ENCODE results near the gene OTUD3. TPM values are rescaled to one million over a fixed set of nuclear protein-coding genes. Genes with fewer than 3 reads are reported as not detected.

Gene OTUD3
- total RNA-seq, 6 experiments from 2014 or later, result 0.98 to 3.4 (median 1.3) TPM

- peaks cover 0 to 8% (median 0%) of the 10 kb centered on the region in 4 donors for H3K4me1 ChIP-seq
- H3K36me3 ChIP-seq, result peaks cover 0 to 5% (median 0%) of the 10 kb centered on the region in 4 donors
- no peak for ATAC-seq
- no peak overlapping the region for H3K4me3 ChIP-seq
- DNase-seq, result no peak
- H3K9me3 ChIP-seq, result no peaks in the 10 kb centered on the region
- H3K27me3 ChIP-seq, result no peaks in the 10 kb centered on the region
- intact Hi-C loops (cut with DNase I), result no loop called here
- TF ChIP-seq, protein P1, sequence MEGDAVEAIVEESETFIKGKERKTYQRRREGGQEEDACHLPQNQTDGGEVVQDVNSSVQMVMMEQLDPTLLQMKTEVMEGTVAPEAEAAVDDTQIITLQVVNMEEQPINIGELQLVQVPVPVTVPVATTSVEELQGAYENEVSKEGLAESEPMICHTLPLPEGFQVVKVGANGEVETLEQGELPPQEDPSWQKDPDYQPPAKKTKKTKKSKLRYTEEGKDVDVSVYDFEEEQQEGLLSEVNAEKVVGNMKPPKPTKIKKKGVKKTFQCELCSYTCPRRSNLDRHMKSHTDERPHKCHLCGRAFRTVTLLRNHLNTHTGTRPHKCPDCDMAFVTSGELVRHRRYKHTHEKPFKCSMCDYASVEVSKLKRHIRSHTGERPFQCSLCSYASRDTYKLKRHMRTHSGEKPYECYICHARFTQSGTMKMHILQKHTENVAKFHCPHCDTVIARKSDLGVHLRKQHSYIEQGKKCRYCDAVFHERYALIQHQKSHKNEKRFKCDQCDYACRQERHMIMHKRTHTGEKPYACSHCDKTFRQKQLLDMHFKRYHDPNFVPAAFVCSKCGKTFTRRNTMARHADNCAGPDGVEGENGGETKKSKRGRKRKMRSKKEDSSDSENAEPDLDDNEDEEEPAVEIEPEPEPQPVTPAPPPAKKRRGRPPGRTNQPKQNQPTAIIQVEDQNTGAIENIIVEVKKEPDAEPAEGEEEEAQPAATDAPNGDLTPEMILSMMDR (IDR thresholded peaks at IDR 0.05), result no peak
- TF ChIP-seq POLR2A (IDR thresholded peaks at IDR 0.05), result no peak
- H3K27ac ChIP-seq, result no peak overlapping the region
- 77% methylated on average over 1 of the region's 1 CpG for WGBS (ENCODE audit: insufficient coverage, low coverage, low lambda C conversion rate, missing lambda C conversion rate)
These were observed 5.9 kb downstream of the OTUD3 start for GRCh38 chr1:19888112-19888511.

- Histone ChIP-seq H3K27me3 (no peaks in the 10 kb centered on the region), H3K27ac (no peak overlapping the region), H3K36me3 (peaks cover 0 to 5% (median 0%) of the 10 kb centered on the region in 4 donors), H3K9me3 (no peaks in the 10 kb centered on the region), H3K4me3 (no peak overlapping the region), H3K4me1 (peaks cover 0 to 4% (median 2%) of the 10 kb centered on the region in 4 donors)
- ATAC-seq (no peak), DNase-seq (no peak)
- TF ChIP-seq, protein P1 (IDR thresholded peaks at IDR 0.05), result no peak
- TF ChIP-seq POLR2A (IDR thresholded peaks at IDR 0.05), result no peak
- intact Hi-C loops (cut with DNase I), result no loop called here
These were observed 7.5 kb downstream of the OTUD3 start for GRCh38 chr1:19889656-19890055.

GRCh38 chr1:19892129-19892528 is 9.9 kb downstream of the OTUD3 start:
- WGBS (ENCODE audit: insufficient coverage, low coverage, low lambda C conversion rate, missing lambda C conversion rate), result 94% methylated on average over 3 of the region's 3 CpGs
- Histone ChIP-seq H3K4me3 (no peak overlapping the region), H3K9me3 (no peaks in the 10 kb centered on the region), H3K36me3 (peaks cover 0 to 18% (median 2%) of the 10 kb centered on the region in 4 donors), H3K27me3 (no peaks in the 10 kb centered on the region), H3K4me1 (peaks cover 0 to 4% (median 2%) of the 10 kb centered on the region in 4 donors), H3K27ac (no peak overlapping the region)
- ATAC-seq (no peak), DNase-seq (no peak)
- intact Hi-C loops (cut with DNase I), result no loop called here
- TF ChIP-seq, protein P1 (IDR thresholded peaks at IDR 0.05), result no peak
- no peak for TF ChIP-seq POLR2A (IDR thresholded peaks at IDR 0.05)

DNA sequence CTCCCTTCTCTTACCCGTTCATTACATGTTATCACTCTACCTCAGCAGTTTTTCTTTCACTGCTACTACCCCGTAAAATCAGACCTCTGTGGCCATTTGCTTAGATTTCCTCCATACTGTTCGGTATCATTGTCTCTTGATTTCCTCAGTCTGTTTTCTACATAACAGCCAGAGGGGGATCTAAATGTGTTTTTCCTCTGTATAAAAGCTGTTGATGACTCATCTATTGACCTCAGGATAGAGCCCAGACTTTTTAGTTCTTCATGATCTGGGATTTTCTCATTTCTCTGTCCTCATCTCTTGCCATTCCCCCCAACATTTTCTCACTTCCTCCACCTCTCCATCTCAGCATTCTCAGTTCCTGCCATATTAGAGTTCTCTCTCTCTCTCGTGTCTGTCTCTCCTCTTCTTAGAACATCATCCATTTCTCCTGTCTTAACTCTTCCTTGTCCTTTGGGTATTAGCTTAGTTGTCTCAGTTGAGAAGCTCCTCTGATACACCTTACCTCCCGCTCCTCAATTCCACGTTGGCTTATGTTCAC is 10.5 kb downstream of the OTUD3 start:
- WGBS (ENCODE audit: insufficient coverage, low coverage, low lambda C conversion rate, missing lambda C conversion rate), result 91% methylated on average over 6 of the region's 6 CpGs
- Histone ChIP-seq H3K27me3 (no peaks in the 10 kb centered on the region), H3K27ac (no peak overlapping the region), H3K4me1 (peaks cover 0 to 4% (median 2%) of the 10 kb centered on the region in 4 donors), H3K4me3 (no peak overlapping the region), H3K36me3 (peaks cover 0 to 23% (median 3%) of the 10 kb centered on the region in 4 donors), H3K9me3 (no peaks in the 10 kb centered on the region)
- TF ChIP-seq, protein P1 (IDR thresholded peaks at IDR 0.05), result no peak
- TF ChIP-seq POLR2A (IDR thresholded peaks at IDR 0.05), result no peak
- no peak for DNase-seq
- intact Hi-C loops (cut with DNase I), result no loop called here
- ATAC-seq, result no peak
